Progenitor cell of endocrine pancreas (in vitro differentiated cells): ENCODE results near the gene C12orf50. TPM values are rescaled to one million over a fixed set of nuclear protein-coding genes. Genes with fewer than 3 reads are reported as not detected.

ENCODE experiments used
- DNase-seq: peaks from one replicate; pipeline ENCODE4 v3.0.0; 2021; ENCODE audit warnings: low spot score; ENCODE audit not compliant: unreplicated experiment
- H3K27ac Mint-ChIP-seq: 2 replicates; pipeline ENCODE4 v1.8.0; 2021; ENCODE audit warnings: mild to moderate bottlenecking, moderate library complexity, mixed read lengths
- H3K27me3 Mint-ChIP-seq: 2 replicates; pipeline ENCODE4 v1.8.0; 2021; ENCODE audit warnings: mixed read lengths
- H3K36me3 Mint-ChIP-seq: 2 replicates; pipeline ENCODE4 v1.8.0; 2022; ENCODE audit warnings: mixed read lengths; ENCODE audit not compliant: insufficient read depth
- H3K4me1 Mint-ChIP-seq: 2 replicates; pipeline ENCODE4 v1.8.0; 2021; ENCODE audit warnings: low read depth, mixed read lengths
- H3K4me3 Mint-ChIP-seq: 2 replicates; pipeline ENCODE4 v1.8.0; 2021; ENCODE audit warnings: low read depth, mild to moderate bottlenecking, moderate library complexity, mixed read lengths
- H3K9me3 Mint-ChIP-seq: 2 replicates; pipeline ENCODE4 v1.8.0; 2021; ENCODE audit warnings: low read depth, mixed read lengths
- CTCF ChIP-seq: fragments of 200-600 bp; sonication (generic); IDR thresholded peaks from one replicate; pipeline ENCODE4 v1.5.0; 2021; ENCODE audit warnings: antibody characterized with exemption, mild to moderate bottlenecking; ENCODE audit not compliant: unreplicated experiment
- total RNA-seq: library from RNA; stranded (reverse); gene quantifications from 2 replicates; pipeline ENCODE4 v1.2.1, GENCODE V29; 2021

The C12orf50 gene
- total RNA-seq, 1 donor from 2014 or later: 0.10 TPM

- no peak for DNase-seq
- H3K4me1 Mint-ChIP-seq: no peaks in the 10 kb centered on the region
- no peak for TF ChIP-seq CTCF
- H3K4me3 Mint-ChIP-seq: no peak overlapping the region
- H3K9me3 Mint-ChIP-seq: peaks cover 29% of the 10 kb centered on the region
- peaks cover 1% of the 10 kb centered on the region for H3K36me3 Mint-ChIP-seq
- H3K27me3 Mint-ChIP-seq: no peaks in the 10 kb centered on the region
- no peak overlapping the region for H3K27ac Mint-ChIP-seq
These were observed 13.4 kb downstream of the C12orf50 start for GRCh38 chr12:88015825-88016224.

- no peaks in the 10 kb centered on the region for H3K4me1 Mint-ChIP-seq
- H3K9me3 Mint-ChIP-seq: peaks cover 3% of the 10 kb centered on the region
- no peak for DNase-seq
- no peak for TF ChIP-seq CTCF
- H3K27me3 Mint-ChIP-seq: no peaks in the 10 kb centered on the region
- H3K36me3 Mint-ChIP-seq: no peaks in the 10 kb centered on the region
- no peak overlapping the region for H3K27ac Mint-ChIP-seq
- H3K4me3 Mint-ChIP-seq: no peak overlapping the region
These were observed 17.4 kb downstream of the C12orf50 start for GRCh38 chr12:88011755-88012154.

- DNase-seq: no peak
- Mint-ChIP-seq H3K4me3 (no peak overlapping the region), H3K36me3 (no peaks in the 10 kb centered on the region), H3K27ac (no peak overlapping the region), H3K4me1 (no peaks in the 10 kb centered on the region), H3K27me3 (no peaks in the 10 kb centered on the region), H3K9me3 (peaks cover 11% of the 10 kb centered on the region)
- no peak for TF ChIP-seq CTCF
These were observed 22.9 kb downstream of the C12orf50 start for GRCh38 chr12:88006351-88006750.

GRCh38 chr12:88001327-88001726 is 27.9 kb downstream of the C12orf50 start:
- no peak for DNase-seq
- no peak overlapping the region for H3K27ac Mint-ChIP-seq

GRCh38 chr12:87995581-87996178 is 33.5 kb downstream of the C12orf50 start:
- DNase-seq: peak; percentile 19
- Mint-ChIP-seq H3K36me3 (no peaks in the 10 kb centered on the region), H3K27ac (no peak overlapping the region), H3K4me1 (peaks cover 1% of the 10 kb centered on the region), H3K27me3 (no peaks in the 10 kb centered on the region), H3K4me3 (no peak overlapping the region), H3K9me3 (no peaks in the 10 kb centered on the region)
- TF ChIP-seq CTCF: peak; percentile 80

More at GRCh38 chr12:88001327-88001726, 27.9 kb downstream of the C12orf50 start:
- no peaks in the 10 kb centered on the region for H3K36me3 Mint-ChIP-seq
- H3K27me3 Mint-ChIP-seq: no peaks in the 10 kb centered on the region
- no peak overlapping the region for H3K4me3 Mint-ChIP-seq
- TF ChIP-seq CTCF: no peak
- no peaks in the 10 kb centered on the region for H3K4me1 Mint-ChIP-seq
- H3K9me3 Mint-ChIP-seq: peaks cover 10% of the 10 kb centered on the region
